ENCODE results near the gene ZBTB9.

- TF ChIP-seq USF2 (IDR thresholded peaks at IDR 0.05; ENCODE audit: borderline replicate concordance, low read depth, low read length) = no peak
- TF ChIP-seq CTCF (IDR thresholded peaks at IDR 0.05) = no peak
- TF ChIP-seq POLR2AphosphoS5 (IDR thresholded peaks at IDR 0.05; ENCODE audit: low read depth, low read length) = no peak
- no peak for TF ChIP-seq JUND (IDR thresholded peaks at IDR 0.05)
- TF ChIP-seq FOXM1 (IDR thresholded peaks at IDR 0.05; ENCODE audit: low read depth) = no peak
- TF ChIP-seq TCF12 (IDR thresholded peaks at IDR 0.05) = no peak
- no peak for TF ChIP-seq REST (IDR thresholded peaks at IDR 0.05; ENCODE audit: low read depth, low read length)
- no peak for TF ChIP-seq MAX (IDR thresholded peaks at IDR 0.05; ENCODE audit: low read depth)
- no peak for TF ChIP-seq GATA2 (CRISPR knock-in tag; IDR thresholded peaks at IDR 0.05)
- no peak for TF ChIP-seq RCOR1 (IDR thresholded peaks at IDR 0.05; ENCODE audit: low read length)
- TF ChIP-seq MXI1 (IDR thresholded peaks at IDR 0.05; ENCODE audit: low read depth, low read length) = no peak
- no peak for TF ChIP-seq PBX3 (IDR thresholded peaks at IDR 0.05)
Observed at GRCh38 chr6:33439956-33440648, 14.3 kb upstream of the ZBTB9 start.
